Activated CD4-positive, alpha-beta T cell treated with anti-CD3 and anti-CD28 coated beads, Interleukin-2, amount 10 ng/mL, durations not matched to agents 7 days and 5 days (primary cell): Measurements from ENCODE around the gene ONECUT2. TPM values are rescaled to one million over a fixed set of nuclear protein-coding genes. Genes with fewer than 3 reads are reported as not detected.

Experiments used
- CTCF ChIA-PET: fragments of 350-600 bp; sonication (Branson Sonifier 250); formaldehyde crosslinking; loops from one replicate; lab custom pipeline; 2021; ENCODE audit warnings: antibody characterized with exemption; lab: Charles Lee
- POLR2A ChIA-PET: fragments of 350-600 bp; sonication (Branson Sonifier 250); formaldehyde crosslinking; loops from one replicate; lab custom pipeline; 2021; ENCODE audit warnings: antibody characterized with exemption; lab: Charles Lee
- DNase-seq: peaks from one replicate; pipeline ENCODE4 v3.0.0-alpha.2; 2020
- H3K27ac Mint-ChIP-seq: one replicate; pipeline ENCODE4 v1.8.0; 2021; ENCODE audit warnings: mild to moderate bottlenecking, moderate library complexity, mixed read lengths
- H3K27me3 Mint-ChIP-seq: one replicate; pipeline ENCODE4 v1.8.0; 2021; ENCODE audit warnings: mixed read lengths
- H3K36me3 Mint-ChIP-seq: one replicate; pipeline ENCODE4 v1.8.0; 2021; ENCODE audit warnings: low read depth, mixed read lengths
- H3K4me1 Mint-ChIP-seq: one replicate; pipeline ENCODE4 v1.8.0; 2021; ENCODE audit warnings: mixed read lengths
- H3K4me3 Mint-ChIP-seq: one replicate; pipeline ENCODE4 v1.8.0; 2021; ENCODE audit warnings: mild to moderate bottlenecking, moderate library complexity, mixed read lengths
- H3K9me3 Mint-ChIP-seq: one replicate; pipeline ENCODE4 v1.8.0; 2021; ENCODE audit warnings: mixed read lengths
- total RNA-seq, 2 experiments: library from RNA; stranded (reverse); gene quantifications; one replicate each; pipeline ENCODE4 v1.2.3, GENCODE V29; 2021

ONECUT2 gene
- total RNA-seq, 2 experiments from 2014 or later: not detected

- POLR2A ChIA-PET: no interaction called here
- Mint-ChIP-seq H3K4me1 (peaks cover 7% of the 10 kb centered on the region), H3K36me3 (peaks cover 1% of the 10 kb centered on the region), H3K9me3 (no peaks in the 10 kb centered on the region), H3K27ac (no peak overlapping the region), H3K27me3 (peaks cover 63% of the 10 kb centered on the region), H3K4me3 (no peak overlapping the region)
- DNase-seq: no peak
- CTCF ChIA-PET: no interaction called here
These were observed 9.2 kb downstream of the ONECUT2 start for GRCh38 chr18:57444301-57444759.

DNA sequence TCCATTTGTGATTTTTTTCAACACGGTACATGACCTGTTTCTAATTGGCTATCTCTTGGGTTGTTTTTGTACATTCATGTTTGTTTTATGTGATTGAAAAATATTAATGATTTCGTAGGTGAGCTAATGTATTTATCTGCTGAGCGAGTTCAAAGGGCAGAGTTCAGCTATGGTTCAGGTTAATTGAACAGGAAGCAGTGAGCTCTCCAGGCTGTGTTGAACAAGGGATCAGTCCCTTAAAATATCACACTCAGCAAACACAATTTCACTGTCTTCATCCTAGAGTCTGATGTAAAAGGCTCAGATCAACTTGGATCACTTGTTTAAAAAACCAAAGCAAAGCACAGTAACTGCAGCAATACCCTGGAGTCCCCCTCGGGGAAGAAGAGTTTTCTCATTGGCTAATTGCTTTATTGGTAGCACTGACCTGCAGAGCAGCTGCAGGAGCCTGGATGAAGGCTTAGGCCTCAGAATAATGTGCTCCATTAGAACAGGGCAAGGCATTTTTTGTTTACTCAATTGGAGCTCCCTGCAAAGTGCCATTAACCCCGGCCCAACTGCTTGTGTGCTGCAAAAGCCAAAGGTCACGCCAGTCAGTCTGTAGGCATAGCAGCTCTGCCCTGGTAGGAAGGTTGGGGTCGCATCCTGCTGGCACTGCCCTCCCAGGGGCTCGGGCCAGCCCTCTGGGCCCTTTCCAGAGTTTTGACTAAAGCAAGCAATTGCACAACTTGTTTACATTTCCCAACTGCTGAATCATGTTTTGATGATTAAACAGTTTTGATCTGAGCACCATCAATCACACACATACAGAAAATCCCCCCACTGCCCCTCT, 10.5 kb downstream of the ONECUT2 start:
- DNase-seq: no peak
- H3K9me3 Mint-ChIP-seq: no peaks in the 10 kb centered on the region
- H3K27ac Mint-ChIP-seq: no peak overlapping the region
- H3K36me3 Mint-ChIP-seq: peaks cover 1% of the 10 kb centered on the region
- ChIA-PET POLR2A (no interaction called here), CTCF (no interaction called here)
- H3K4me1 Mint-ChIP-seq: peaks cover 5% of the 10 kb centered on the region
- peaks cover 52% of the 10 kb centered on the region for H3K27me3 Mint-ChIP-seq
- H3K4me3 Mint-ChIP-seq: no peak overlapping the region

DNA sequence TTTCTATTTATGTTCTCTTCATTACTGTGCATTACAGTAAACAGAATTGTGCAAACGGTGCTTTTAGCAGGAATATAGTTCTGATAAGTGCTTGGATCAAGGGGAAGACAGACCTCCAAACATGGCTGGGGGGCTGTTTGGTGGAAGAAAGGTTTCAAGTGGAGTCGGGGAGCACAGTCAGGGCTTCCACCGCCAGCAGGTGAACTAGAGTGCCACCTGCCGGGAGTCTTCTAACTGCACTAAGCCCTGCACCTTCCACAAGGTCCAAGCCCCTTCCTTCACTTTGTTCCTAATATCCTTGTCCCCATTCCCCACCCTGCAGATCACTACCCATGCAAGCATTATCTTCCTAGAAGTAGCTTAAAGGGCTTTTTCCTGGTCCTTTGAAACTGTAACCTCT, 11.1 kb downstream of the ONECUT2 start:
- POLR2A ChIA-PET: no interaction called here
- Mint-ChIP-seq H3K4me1 (peaks cover 4% of the 10 kb centered on the region), H3K9me3 (no peaks in the 10 kb centered on the region), H3K4me3 (no peak overlapping the region), H3K27ac (no peak overlapping the region), H3K36me3 (peaks cover 1% of the 10 kb centered on the region), H3K27me3 (peaks cover 46% of the 10 kb centered on the region)
- CTCF ChIA-PET: no interaction called here
- DNase-seq: no peak

DNA sequence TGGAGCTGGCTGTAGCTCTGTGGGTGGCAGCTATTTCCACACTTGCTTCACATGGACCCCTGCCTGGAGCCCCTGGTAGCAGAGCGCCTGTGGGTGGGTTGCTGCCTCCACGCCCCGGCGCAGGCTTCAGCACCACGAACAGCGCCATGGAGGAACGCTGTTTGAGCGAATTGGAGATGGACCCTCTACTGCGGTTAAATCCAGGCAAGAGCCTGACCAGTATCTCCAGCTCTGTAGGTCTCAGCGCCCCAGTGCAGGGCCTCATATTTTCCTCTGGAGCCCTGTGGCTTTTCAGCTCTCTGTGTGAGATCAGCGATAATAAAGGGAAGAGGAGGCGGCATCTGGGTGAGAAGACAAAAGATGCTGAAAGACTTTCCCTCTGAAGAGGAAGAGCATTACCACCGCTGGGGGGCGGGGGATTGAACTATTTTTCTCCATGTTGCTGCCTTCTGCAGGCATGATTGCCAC, 12.0 kb downstream of the ONECUT2 start:
- H3K27me3 Mint-ChIP-seq: peaks cover 39% of the 10 kb centered on the region
- peak; percentile 31 for DNase-seq
- no peak overlapping the region for H3K27ac Mint-ChIP-seq
- ChIA-PET CTCF (no interaction called here), POLR2A (no interaction called here)
- H3K4me3 Mint-ChIP-seq: no peak overlapping the region
- H3K4me1 Mint-ChIP-seq: no peaks in the 10 kb centered on the region
- no peaks in the 10 kb centered on the region for H3K36me3 Mint-ChIP-seq
- no peaks in the 10 kb centered on the region for H3K9me3 Mint-ChIP-seq

- CTCF ChIA-PET: no interaction called here
- Mint-ChIP-seq H3K27me3 (no peaks in the 10 kb centered on the region), H3K9me3 (no peaks in the 10 kb centered on the region), H3K27ac (no peak overlapping the region), H3K4me3 (no peak overlapping the region), H3K36me3 (no peaks in the 10 kb centered on the region), H3K4me1 (no peaks in the 10 kb centered on the region)
- POLR2A ChIA-PET: no interaction called here
- DNase-seq: no peak
These were observed 20.5 kb downstream of the ONECUT2 start for GRCh38 chr18:57455576-57456129.

DNA sequence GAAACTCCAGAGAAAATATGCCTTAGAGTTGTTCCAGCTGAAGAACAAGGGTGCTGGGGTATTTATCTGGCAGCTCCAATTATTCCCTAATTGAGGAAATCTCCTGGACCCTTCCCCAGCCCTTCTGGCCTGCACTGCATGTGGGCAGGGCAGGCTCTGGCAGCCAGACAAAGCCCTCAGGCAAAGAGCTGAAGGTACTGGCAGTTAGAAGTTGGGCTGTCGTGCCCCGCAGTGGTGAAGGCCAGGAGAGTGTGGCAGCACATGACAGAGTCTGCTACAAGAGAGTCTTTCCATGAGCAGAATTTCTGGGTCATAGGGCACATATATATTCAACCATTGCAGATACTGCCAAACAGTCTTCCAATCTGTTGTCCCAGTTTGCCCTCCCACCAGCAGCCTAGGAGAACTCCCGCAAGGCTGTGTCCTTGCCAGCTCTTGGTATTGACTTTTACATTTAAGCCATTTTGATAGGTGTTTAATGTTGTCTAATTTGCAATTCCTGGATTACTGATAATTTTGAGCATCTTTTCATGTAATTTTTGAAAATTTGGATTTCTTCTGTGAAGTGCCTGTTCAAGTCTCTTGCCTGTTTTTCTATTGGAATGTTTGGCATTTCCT, 26.6 kb downstream of the ONECUT2 start:
- ChIA-PET CTCF (no interaction called here), POLR2A (no interaction called here)
- no peaks in the 10 kb centered on the region for H3K9me3 Mint-ChIP-seq
- no peaks in the 10 kb centered on the region for H3K4me1 Mint-ChIP-seq
- H3K36me3 Mint-ChIP-seq: no peaks in the 10 kb centered on the region
- no peaks in the 10 kb centered on the region for H3K27me3 Mint-ChIP-seq
- H3K27ac Mint-ChIP-seq: no peak overlapping the region
- DNase-seq: no peak
- H3K4me3 Mint-ChIP-seq: no peak overlapping the region

DNA sequence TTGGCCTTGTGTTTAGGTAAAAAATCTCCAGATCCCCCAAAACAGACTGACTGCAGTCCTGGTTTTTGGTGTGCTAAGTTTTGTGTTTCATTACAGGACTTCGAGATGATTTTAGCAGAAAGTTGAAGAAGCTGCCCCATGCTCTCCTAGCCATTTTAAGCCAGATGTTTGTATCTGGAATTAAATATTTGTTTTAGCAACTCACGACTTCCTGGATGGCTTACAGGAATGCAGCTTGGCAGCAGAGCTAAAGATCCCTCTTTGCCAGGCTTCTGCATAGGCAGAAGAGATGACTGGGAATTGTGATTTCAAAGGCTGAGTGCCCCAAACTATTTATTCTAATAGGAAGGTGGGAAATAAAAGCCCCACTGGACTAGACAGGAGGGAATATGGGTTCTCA, 31.1 kb downstream of the ONECUT2 start:
- Mint-ChIP-seq H3K27me3 (no peaks in the 10 kb centered on the region), H3K4me3 (no peak overlapping the region), H3K27ac (no peak overlapping the region), H3K9me3 (no peaks in the 10 kb centered on the region), H3K36me3 (no peaks in the 10 kb centered on the region), H3K4me1 (no peaks in the 10 kb centered on the region)
- POLR2A ChIA-PET: no interaction called here
- DNase-seq: no peak
- CTCF ChIA-PET: no interaction called here

DNA sequence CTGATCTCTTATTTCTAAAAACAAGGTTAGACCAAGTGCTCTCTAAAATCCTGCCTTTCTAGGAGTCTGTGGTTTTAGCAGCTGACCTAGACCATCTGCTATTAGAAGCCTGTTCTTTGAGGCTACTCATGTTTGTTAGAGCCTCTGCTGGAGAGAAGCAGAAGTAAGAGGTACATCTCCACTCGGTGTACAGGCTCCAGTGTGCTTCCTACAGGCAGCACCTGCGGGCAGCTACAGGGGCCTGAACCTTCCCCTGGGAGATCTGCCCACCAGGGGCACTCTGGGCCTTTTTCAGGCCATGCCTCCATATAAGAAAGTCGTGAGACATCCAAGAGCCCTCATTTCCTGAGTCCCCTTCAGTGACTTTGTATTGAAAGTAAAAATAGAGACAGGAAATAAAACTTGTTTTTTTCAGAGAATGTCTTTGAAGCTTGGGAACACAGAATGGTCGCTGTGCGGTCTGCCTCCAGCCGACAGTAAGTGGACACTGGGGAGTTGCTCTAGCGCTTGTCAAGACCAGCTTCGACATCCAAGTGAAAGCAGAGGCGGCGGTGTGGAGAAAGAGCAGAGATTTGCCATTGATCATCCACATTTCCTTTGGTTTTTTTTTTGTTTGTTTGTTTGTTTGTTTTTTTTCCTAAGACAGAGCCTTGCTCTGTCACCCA, 31.7 kb downstream of the ONECUT2 start:
- ChIA-PET POLR2A (no interaction called here), CTCF (no interaction called here)
- Mint-ChIP-seq H3K36me3 (no peaks in the 10 kb centered on the region), H3K9me3 (no peaks in the 10 kb centered on the region), H3K27ac (no peak overlapping the region), H3K27me3 (no peaks in the 10 kb centered on the region), H3K4me3 (no peak overlapping the region), H3K4me1 (no peaks in the 10 kb centered on the region)
- no peak for DNase-seq

DNA sequence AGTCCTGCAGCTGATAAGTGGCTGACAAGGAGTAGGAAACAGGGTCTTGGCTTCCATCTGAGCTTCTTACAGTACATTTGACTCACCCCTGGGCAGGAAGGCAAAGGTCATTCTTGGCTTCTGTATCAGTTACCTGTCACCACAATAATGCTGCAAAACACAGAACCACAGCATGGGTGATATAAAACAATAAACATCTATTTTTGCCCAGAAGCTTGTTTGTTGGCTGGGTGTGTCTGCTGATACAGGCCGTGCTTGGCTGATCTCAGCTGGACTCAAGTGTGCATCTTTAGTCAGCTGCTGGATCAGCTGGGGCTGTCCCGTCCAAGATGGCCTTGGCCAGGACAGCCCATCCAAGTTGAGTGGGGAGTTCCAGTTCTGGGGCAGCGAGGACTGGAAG, 34.7 kb downstream of the ONECUT2 start:
- Mint-ChIP-seq H3K4me1 (no peaks in the 10 kb centered on the region), H3K4me3 (no peak overlapping the region), H3K27ac (no peak overlapping the region), H3K27me3 (no peaks in the 10 kb centered on the region), H3K36me3 (no peaks in the 10 kb centered on the region), H3K9me3 (no peaks in the 10 kb centered on the region)
- ChIA-PET POLR2A (interaction anchor here (0.5 kb wide), 1 partner anchor 365 kb away, joined by 3 read pairs; no protein-coding TSS in a partner anchor), CTCF (no interaction called here)
- no peak for DNase-seq

DNA sequence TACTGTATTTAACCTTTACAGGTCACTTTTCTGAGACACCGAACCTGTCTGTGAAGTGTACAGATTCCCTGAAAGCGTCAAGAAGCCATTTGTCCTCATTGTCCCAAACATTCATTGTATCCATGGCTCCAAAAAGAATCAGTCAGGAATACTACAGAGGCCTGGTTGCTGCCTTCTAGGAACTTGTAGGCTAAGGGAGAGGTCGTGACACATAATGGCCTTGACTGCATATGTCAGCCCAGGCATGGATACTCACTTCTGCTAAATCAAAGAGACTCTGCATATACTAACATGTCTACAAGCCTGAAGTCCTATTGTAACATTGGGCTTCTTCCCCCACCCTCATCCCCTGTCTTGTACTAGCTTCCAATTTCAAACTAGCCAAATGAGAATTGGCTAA, 40.2 kb downstream of the ONECUT2 start:
- H3K4me1 Mint-ChIP-seq: no peaks in the 10 kb centered on the region
- no peaks in the 10 kb centered on the region for H3K9me3 Mint-ChIP-seq
- ChIA-PET CTCF (no interaction called here), POLR2A (no interaction called here)
- no peak overlapping the region for H3K27ac Mint-ChIP-seq
- no peak for DNase-seq
- no peaks in the 10 kb centered on the region for H3K27me3 Mint-ChIP-seq
- no peak overlapping the region for H3K4me3 Mint-ChIP-seq
- no peaks in the 10 kb centered on the region for H3K36me3 Mint-ChIP-seq

DNA sequence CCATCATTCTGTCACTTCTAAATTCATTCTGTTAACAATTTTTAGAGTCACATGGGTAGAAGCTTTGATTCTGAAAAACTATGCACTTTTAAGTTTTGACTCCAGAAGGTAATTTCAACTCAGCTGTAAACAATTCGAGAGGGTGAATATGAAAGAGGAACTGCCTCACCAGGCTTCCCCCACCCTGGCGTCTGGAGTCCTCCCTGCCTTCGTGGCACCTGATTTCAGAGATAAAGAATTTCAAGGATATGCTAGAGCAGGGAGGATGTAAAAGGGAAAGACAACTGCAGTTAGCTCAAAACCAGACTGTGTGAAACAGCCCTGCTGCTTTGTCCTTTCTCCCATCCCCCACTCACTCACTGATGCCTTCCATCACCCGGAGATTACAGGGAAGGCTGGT, 40.7 kb downstream of the ONECUT2 start:
- POLR2A ChIA-PET: no interaction called here
- no peak for DNase-seq
- H3K27me3 Mint-ChIP-seq: no peaks in the 10 kb centered on the region
- H3K4me1 Mint-ChIP-seq: no peaks in the 10 kb centered on the region
- no peaks in the 10 kb centered on the region for H3K36me3 Mint-ChIP-seq
- H3K9me3 Mint-ChIP-seq: no peaks in the 10 kb centered on the region
- no peak overlapping the region for H3K4me3 Mint-ChIP-seq
- CTCF ChIA-PET: no interaction called here
- H3K27ac Mint-ChIP-seq: no peak overlapping the region

DNA sequence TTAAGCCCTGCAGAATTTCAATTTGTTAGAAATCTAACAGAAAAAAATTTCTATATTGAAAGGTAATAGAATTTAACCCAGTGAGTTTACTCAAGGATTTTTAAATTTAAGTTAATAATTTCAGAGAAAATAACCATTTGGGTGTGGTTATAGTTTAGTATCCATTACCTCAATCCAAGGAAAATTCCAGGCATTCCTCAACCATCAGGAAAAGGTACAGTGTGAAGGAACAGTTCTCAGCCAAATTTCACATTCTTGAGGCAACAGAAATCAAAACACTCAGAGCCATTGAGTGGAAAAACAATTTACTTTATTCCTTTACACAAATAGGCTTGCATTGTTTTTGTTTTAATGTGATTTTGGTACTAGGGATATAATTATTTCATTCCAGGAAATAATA, 45.6 kb downstream of the ONECUT2 start:
- H3K4me1 Mint-ChIP-seq: no peaks in the 10 kb centered on the region
- H3K27me3 Mint-ChIP-seq: peaks cover 6% of the 10 kb centered on the region
- no peak for DNase-seq
- H3K36me3 Mint-ChIP-seq: no peaks in the 10 kb centered on the region
- POLR2A ChIA-PET: no interaction called here
- no peak overlapping the region for H3K27ac Mint-ChIP-seq
- H3K4me3 Mint-ChIP-seq: no peak overlapping the region
- CTCF ChIA-PET: no interaction called here
- H3K9me3 Mint-ChIP-seq: no peaks in the 10 kb centered on the region
